ENCODE measurements around the gene TRIOBP.
A peak's percentile ranks its signal among the peaks of the same experiment; 100 is the strongest.
"Not testable (repeated sequence)": the region's sequence is repeated elsewhere in the genome, so short reads cannot be mapped to it uniquely, and the experiment has no call there.

The TRIOBP gene

DNA sequence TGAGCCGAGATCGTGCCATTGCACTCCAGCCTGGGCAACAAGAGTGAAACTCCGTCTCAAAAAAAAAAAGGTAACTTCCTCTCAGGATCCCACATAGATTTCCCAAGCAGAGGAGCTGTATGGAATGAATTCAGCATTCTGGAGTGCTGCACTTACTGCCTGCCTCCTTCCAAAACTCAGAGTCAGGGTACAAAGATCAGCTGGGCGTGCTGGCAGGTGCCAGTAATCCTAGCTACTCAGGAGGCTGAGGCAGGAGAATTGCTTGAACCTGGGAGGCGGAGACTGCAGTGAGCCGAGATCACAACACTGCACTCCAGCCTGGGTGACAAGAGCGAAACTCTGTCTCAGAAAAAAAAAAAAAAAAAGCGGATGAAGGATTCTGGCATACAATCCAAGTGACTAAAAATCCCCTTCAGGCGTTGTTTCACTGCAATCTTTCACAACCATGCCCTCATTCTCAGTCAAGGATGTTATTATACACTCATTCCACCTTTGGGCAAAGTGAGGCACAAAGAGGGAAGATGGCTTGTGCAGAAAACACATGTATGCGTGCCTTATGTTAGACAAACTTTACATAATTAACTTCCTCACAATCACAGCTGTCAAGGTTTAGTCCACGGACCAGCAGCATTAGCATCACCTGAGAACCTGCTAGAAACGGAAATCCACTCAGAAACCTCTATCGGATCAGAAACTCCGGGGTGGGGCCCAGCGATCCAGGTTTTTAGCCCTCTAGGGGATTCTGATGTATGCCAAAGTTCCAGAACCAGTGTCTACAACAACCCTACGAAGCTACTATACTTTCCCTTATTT is 11.8 kb upstream of the TRIOBP start:
- DNase-seq (ENCODE audit: low read depth): no peak
- no peak overlapping the region for H3K4me3 ChIP-seq (ENCODE audit: low read depth, low read length)

DNA sequence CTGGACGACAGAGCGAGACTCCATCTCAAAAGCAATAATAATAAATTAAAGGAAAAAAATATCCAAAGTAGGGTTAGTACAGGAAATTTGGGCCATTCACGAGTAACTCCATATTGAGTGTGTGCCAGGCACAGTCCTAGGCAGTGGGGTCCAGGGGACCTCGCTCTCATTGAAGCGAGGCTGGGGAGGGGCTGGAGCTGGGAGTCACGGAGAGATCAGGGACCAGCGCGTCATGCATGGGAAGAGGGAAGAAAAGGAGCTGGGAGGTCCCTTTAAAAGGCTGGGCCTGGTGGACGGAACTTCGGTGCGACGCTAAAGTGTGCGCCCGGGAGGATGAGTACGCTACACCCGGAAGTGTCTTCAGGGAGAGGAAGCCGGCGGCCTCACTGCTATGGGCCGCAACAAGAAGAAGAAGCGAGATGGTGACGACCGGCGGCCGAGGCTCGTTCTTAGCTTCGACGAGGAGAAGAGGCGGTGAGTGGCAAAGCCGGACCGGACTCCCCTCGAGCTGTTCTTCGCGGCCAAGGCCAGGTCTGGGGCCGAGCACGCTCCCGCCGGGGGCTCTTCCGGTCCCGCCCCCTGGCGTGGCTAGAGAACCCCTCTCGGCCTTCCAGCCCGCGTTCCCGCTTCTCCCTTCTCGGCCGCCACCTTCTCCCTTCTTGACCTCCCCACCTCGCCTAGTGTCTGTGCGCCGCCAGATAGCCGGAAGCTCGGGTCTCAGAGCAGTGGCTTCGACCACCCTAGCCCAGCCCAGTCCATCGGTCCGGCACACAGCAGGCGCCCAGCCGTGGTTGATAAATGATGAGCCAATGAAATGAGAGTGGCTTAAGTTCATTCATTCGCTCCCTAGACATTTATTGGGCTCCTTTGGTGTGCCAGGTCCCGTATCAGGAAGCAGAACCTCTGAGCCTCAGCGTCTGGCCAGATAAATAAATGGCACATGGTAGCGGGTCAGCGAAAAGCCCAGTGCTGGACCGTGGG is 10.6 kb upstream of the TRIOBP start, which contains the start of gene NOL12:
Gene NOL12, plus strand, starts transcription at position 342 of the 981 bp plus-strand sequence. Its CDS starts 50 bp downstream, at position 392.
- DNase-seq (ENCODE audit: low read depth): peak; percentile 64
- peak within 1 kb of the TSS; percentile 95 for H3K4me3 ChIP-seq (ENCODE audit: low read depth, low read length)

DNA sequence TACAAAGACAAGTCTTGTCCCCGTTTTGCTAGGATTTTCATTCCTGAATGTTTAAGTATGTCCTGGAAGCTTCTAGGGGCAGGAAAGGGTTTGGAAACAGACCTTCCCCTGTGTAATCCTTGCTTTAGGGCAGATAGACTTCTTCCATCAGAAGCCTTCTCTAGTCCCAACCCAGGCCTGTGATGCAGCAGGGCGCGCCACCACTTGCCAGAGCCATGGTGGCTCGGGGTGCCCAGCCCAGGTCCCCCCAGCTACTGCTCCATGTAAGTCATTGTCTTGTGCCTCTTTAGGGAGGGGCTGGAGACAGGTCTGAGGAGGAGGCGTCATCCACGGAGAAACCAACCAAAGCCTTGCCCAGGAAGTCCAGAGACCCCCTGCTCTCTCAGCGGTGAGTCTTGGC is 6.4 kb upstream of the TRIOBP start:
- DNase-seq (ENCODE audit: low read depth): no peak
- no peak overlapping the region for H3K4me3 ChIP-seq (ENCODE audit: low read depth, low read length)

GRCh38 chr22:37690901-37691504 is 5.8 kb upstream of the TRIOBP start:
- DNase-seq (ENCODE audit: low read depth): no peak
- H3K4me3 ChIP-seq (ENCODE audit: low read depth, low read length): no peak overlapping the region

DNA sequence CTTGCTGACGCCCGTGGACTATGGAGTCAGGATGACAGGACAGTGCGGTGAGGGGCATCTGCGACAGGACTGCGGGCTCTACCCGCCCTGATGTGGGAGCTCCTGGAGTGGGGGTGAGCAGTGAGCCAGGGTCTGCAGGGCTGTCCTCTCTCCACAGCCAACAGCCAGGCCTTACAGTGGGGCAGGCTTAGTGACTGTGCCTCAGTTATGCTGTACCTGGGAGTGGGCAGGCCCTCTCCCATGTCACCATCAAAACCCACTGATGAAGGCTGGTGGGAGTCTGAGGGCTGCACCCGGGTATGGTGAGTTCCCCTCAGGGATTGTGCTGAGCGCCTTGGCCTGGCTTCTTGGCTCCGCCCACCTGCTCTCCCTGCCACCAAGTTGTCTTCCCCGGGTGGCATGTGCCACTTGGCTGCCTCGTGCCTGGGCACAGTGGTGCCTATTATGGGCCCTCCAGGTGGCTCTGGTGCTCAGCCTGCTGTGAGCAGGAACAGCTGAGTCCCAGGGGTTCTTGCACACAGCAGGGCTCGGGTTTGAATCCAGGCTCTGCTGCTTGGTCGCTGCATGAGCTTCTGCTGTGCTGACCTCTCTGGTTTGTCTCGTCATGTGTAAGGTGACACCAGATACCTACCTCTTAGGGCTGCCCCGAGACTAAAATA is 4.1 kb upstream of the TRIOBP start:
- no peak overlapping the region for H3K4me3 ChIP-seq (ENCODE audit: low read depth, low read length)
- no peak for DNase-seq (ENCODE audit: low read depth)

- not testable (repeated sequence) for DNase-seq (ENCODE audit: low read depth); H3K4me3 ChIP-seq (ENCODE audit: low read depth, low read length)
These were observed 2.7 kb upstream of the TRIOBP start for GRCh38 chr22:37694131-37694530.

- H3K4me3 ChIP-seq (ENCODE audit: low read depth, low read length): peak overlapping the region; percentile 51
- not testable (repeated sequence) for DNase-seq (ENCODE audit: low read depth)
These were observed 590 bp upstream of the TRIOBP start for GRCh38 chr22:37696260-37696656.

DNA sequence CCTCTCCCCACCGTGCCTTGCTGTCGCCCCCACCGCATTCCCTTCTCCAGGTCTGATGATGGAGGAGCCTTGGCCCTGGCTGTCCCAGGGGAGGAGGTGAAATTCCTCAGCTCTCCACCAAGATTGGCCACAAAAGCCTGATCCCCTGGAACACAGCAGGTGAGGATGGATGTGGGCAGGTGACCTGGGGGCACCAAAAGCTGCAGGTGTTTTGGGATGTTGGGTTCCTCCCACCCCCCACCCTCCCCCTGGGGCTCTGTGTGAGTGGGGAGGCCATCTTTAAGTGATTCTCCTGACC is 639 bp downstream of the TRIOBP start:
- no peak for DNase-seq (ENCODE audit: low read depth)
- peak overlapping the region; percentile 51 for H3K4me3 ChIP-seq (ENCODE audit: low read depth, low read length)

GRCh38 chr22:37701141-37701786 is 4.4 kb downstream of the TRIOBP start:
- no peak for DNase-seq (ENCODE audit: low read depth)
- no peak overlapping the region for H3K4me3 ChIP-seq (ENCODE audit: low read depth, low read length)

DNA sequence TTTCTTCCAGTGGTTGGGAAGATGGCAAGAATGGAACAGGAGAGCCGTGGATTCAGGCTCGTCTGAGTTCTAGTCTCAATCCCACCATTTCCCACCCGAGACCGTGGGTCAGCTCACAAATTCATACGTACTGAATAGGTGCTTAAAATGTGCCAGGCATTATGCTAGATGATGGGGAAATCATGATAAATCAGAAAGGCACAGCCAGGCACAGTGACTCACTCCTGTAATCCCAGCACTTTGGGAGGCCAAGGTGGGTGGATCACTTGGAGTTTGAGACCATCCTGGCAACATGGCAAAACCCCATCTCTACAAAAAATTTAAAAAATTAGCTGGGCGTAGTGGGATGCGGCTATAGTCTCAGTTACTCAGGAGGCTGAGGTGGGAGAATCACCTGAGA is 7.1 kb downstream of the TRIOBP start:
- no peak for DNase-seq (ENCODE audit: low read depth)
- no peak overlapping the region for H3K4me3 ChIP-seq (ENCODE audit: low read depth, low read length)

GRCh38 chr22:37704645-37705044 is 7.8 kb downstream of the TRIOBP start:
- H3K4me3 ChIP-seq (ENCODE audit: low read depth, low read length): no peak overlapping the region
- no peak for DNase-seq (ENCODE audit: low read depth)

DNA sequence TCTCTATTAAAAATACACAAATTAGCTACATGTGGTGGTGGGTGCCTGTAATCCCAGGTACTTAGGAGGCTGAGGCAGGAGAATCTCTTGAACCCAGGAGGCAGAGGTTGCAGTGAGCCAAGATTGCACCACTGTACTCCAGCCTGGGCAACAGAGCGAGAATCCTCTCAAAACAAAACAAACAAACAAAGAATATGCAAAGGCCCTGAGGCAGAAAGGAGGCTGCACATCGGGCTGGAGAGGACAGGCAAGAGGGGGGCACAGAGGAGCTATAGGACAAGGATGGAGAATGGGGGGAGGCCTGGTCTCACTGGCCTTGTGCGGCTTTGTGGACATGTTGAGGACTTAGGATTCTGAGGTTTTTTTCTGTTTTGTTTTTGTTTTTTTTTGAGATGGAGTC is 8.4 kb downstream of the TRIOBP start:
- no peak for DNase-seq (ENCODE audit: low read depth)
- H3K4me3 ChIP-seq (ENCODE audit: low read depth, low read length): no peak overlapping the region

- H3K4me3 ChIP-seq (ENCODE audit: low read depth, low read length): no peak overlapping the region
These were observed 12.0 kb downstream of the TRIOBP start for GRCh38 chr22:37708580-37709444.

GRCh38 chr22:37709445-37709765 is 12.6 kb downstream of the TRIOBP start:
- no peak overlapping the region for H3K4me3 ChIP-seq (ENCODE audit: low read depth, low read length)
- DNase-seq (ENCODE audit: low read depth): no peak

More at GRCh38 chr22:37708580-37709444, 12.0 kb downstream of the TRIOBP start:
- no peak for DNase-seq (ENCODE audit: low read depth)

DNA sequence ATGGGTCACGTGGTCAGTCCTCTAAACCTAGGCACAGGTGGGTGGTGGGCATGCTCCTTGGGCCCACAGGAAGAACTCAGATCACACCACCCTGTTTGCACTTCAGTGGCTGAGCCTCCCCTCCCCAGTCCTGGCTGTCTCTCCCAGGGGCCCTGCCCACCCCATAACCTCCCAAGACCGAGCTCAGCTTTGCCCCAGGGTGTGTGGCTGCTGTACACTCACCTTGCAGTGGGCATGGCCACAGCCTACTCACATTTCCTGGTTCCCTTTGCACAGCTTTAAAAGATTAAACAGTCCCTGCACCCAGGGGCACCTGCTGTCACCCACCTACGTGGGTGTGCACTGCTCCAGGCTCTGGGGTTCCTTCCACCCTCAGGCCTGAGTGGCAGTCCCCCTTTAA is 13.8 kb downstream of the TRIOBP start:
- H3K4me3 ChIP-seq (ENCODE audit: low read depth, low read length): no peak overlapping the region
- DNase-seq (ENCODE audit: low read depth): no peak

DNA sequence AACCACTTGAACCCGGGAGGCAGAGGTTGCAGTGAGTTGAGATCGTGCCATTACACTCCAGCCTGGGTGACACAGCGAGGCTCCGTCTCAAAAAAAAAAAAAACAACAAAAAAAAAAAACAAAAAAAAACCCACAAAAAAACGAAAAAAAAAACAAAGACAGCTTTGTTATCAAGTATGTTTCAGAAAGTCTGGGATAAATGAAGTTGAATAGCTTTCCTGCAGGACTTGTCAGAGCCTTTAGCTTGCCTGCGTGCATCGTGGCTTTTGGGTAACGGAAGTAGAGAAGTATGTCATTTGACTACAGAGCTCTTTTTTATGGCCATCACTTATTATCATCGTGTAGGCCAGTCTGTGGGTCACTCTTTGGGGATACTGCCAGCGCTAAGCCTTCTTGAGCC is 14.6 kb downstream of the TRIOBP start:
- no peak overlapping the region for H3K4me3 ChIP-seq (ENCODE audit: low read depth, low read length)
- no peak for DNase-seq (ENCODE audit: low read depth)

DNA sequence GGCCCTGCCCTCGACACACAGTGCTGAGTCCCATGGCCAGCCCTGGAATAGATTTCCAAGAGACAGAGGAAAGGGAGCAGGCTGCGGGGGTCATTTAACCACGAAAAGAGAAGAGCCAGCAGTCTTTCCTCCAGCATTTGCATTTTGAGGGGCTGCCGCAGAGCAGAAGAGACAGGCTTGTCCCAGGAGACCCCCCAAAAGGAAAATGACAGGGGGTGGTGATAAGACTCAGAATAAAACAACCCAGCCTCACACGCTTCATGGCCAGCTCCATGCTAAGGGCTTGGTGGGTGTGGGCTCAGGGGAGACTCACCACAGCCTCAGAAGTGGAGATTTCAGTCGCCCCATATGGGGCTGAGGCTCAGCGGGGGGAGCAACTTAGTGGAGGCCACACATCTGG is 16.9 kb downstream of the TRIOBP start:
- DNase-seq (ENCODE audit: low read depth): no peak

DNA sequence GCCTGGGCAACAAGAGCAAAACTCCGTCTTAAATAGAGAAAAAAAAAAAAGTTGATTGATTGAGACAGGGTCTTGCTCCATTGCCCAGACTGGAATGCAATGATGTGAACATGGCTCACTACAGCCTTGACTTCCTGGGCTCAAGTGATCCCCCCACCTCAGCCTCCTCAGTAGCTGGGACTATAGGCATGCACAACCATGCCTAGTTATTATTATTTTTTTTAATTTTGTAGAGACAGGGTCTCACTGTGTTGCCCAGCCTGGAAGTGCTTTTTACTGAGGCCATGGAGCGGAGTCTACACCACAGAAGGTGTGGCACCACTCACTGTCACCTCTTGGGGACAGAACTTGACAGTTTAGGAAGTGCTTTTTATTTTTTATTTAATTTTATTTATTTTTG is 17.8 kb downstream of the TRIOBP start:
- DNase-seq (ENCODE audit: low read depth): no peak
- no peak overlapping the region for H3K4me3 ChIP-seq (ENCODE audit: low read depth, low read length)

More for the DNA sequence above, 16.9 kb downstream of the TRIOBP start:
- no peak overlapping the region for H3K4me3 ChIP-seq (ENCODE audit: low read depth, low read length)

Data from skeletal muscle cell (primary cell).